Measurements from ENCODE around the gene TMEM258.

DNA sequence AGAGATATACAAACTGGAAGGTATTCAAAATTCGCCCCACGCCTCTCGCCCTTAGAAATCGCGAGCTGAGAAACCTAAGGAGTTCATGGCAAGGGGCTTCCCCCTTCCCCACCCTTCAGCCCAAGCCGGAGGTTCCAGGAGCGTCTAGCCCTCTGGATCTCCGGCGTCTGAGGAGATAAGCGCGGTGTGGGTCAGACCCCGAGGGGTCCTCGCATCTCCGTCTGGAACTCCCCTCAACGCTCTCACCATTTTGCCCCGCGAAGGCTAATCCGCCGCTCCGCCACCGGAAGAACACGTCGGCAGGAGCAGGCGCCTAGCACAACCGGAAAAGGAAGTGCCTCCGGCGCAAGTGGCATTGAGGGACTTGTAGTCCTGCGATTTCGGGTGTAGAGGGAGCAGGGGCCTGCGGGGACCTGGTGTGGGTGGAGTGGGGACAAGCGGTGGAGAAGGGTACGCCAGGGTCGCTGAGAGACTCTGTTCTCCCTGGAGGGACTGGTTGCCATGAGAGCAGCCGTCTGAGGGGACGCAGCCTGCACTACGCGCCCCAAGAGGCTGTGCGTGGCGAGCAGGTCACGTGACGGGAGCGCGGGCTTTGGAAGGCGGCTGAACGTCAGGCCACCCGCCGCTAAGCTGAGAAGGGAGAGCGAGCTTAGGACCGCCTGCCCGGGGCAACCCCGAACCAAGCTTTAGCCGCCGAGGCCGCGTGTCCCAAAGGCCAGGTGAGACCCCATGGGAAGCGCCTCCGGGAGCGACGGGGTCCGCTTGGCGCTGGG lies at the start of gene TMEM258, which contains the start of gene FEN1:
- TF ChIP-seq POLR2A (IDR thresholded peaks at IDR 0.05): peak; percentile 61 to 87 (median 86)
- TF ChIP-seq, protein P1, sequence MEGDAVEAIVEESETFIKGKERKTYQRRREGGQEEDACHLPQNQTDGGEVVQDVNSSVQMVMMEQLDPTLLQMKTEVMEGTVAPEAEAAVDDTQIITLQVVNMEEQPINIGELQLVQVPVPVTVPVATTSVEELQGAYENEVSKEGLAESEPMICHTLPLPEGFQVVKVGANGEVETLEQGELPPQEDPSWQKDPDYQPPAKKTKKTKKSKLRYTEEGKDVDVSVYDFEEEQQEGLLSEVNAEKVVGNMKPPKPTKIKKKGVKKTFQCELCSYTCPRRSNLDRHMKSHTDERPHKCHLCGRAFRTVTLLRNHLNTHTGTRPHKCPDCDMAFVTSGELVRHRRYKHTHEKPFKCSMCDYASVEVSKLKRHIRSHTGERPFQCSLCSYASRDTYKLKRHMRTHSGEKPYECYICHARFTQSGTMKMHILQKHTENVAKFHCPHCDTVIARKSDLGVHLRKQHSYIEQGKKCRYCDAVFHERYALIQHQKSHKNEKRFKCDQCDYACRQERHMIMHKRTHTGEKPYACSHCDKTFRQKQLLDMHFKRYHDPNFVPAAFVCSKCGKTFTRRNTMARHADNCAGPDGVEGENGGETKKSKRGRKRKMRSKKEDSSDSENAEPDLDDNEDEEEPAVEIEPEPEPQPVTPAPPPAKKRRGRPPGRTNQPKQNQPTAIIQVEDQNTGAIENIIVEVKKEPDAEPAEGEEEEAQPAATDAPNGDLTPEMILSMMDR (IDR thresholded peaks at IDR 0.05): peak in 4 of 7 experiments; percentile 23 to 48 (median 27)

Data from body of pancreas (tissue), 4 donors.